ENCODE results near the gene NUP93.

Gene NUP93

DNA sequence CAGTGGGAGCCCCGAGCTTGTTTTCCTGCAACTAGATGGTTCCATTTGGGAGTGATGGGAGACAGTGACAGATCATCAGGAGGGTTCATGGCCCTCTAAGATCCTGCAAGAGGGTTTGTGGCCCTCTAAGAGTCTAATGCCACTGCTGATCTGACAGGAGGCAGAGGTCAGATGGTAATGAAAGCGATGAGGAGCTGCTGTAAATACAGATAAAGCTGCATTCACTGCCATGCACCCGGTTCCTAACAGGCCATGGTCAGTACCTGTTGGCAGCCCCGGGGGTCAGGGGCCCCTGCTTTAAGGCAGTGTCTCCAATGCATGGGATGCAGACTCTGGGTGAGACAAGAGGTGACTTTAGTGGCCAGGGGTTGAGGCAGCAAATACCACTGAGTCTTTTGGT is 165.9 kb downstream of the NUP93 start:
- DNase-seq (ENCODE audit: low read depth): no peak

DNA sequence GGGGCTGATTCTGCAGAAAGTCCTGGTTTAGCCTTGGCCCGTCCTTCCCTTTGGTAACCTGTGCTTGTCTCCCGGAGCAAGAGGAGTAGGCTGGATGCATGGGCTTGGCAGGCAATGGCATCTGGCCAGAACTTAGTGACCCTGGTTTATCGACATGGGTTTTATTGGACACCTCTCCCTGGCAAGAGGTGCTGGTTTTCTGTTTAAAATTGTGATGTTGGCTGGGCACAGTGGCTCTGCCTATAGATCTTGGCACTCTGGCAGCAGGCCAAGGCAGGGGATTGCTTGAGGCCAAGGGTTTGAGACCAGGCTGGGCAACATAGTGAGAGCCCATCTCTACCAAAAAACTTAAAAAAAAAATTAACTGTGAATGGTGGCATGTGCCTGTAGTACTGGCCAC is 166.3 kb downstream of the NUP93 start:
- no peak for DNase-seq (ENCODE audit: low read depth)

DNA sequence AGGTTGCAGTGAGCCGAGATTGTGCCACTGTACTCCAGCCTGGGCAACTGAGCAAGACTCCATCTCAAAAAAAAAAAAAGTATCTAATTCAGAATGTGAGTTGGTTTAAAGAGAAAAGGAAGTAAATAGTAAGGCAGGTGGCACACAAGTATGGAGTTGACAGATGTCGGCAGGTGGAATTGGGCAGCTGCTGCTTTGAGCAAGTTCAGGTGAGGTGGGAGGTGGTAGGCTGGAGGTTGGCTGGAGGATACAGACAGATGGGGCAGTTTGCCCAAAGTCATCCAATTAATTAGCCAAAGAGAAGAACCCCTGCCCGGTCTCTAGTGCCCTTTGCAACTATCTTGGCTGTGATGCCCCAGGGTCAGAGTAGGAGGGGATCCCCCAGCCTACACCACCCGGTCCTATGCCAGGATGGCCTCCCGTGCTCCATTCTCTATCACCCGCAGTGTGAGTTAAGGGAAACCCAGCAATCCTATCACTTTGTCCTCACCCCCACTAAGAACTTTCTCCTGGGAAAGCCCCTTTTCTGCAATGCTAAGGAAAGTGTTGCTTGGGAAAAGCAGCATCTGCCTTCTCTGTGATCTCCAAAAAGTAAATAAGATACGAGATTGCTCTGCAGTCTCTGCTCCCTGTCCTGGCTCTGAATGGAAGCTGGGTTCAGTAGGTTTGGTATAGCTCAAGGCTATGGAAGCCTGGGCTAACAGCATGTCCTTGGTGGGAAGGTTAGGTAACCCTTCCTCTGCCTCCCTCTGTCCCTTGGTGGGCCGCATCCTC is 167.3 kb downstream of the NUP93 start:
- no peak for DNase-seq (ENCODE audit: low read depth)

DNA sequence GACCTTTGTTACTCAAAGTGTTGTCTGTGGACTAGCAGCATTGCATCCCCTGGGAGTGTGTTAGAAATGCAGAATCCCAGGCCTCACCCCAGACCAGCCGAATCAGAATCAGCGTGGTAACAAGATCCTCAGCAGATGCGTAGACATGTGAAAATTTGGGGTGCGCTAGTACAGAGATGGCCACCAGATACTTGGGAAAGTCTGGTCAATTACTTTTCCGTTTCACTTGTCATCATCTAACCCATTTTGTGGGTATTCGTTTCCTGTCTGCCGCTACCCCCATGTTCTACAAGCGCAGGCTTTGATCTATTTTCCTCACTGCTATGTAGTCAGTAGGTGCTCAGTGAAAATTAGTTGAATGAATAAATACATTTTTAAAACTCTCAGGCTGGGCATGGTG is 168.9 kb downstream of the NUP93 start:
- no peak for DNase-seq (ENCODE audit: low read depth)

All from CMK (cell line).